Measurements from ENCODE around the gene RGP1. TPM values are rescaled to one million over a fixed set of nuclear protein-coding genes. Genes with fewer than 3 reads are reported as not detected.

Gene RGP1
- total RNA-seq, 1 donor from 2014 or later: 24.8 TPM

GRCh38 chr9:35703906-35704672 lies 45.0 kb upstream of the RGP1 start:
- intact Hi-C loops (cut with DNase I): loop anchor here (2.0 kb wide), 1 partner anchor 21 kb away; no protein-coding TSS in a partner anchor
- no peak for DNase-seq (ENCODE audit: low spot score in 2 of 2)
- Histone ChIP-seq H3K27ac (peak overlapping the region in 1 of 2 donors; percentile 93), H3K36me3 (peaks cover 100% of the 10 kb centered on the region in 2 donors), H3K9me3 (no peaks in the 10 kb centered on the region), H3K4me3 (no peak overlapping the region), H3K27me3 (no peaks in the 10 kb centered on the region), H3K4me1 (no peaks in the 10 kb centered on the region)
- no peak for TF ChIP-seq CTCF (IDR thresholded peaks at IDR 0.05)

- intact Hi-C loops (cut with DNase I): no loop called here
- Histone ChIP-seq H3K27me3 (no peaks in the 10 kb centered on the region), H3K36me3 (peaks cover 98% of the 10 kb centered on the region in 2 donors), H3K27ac (peak overlapping the region; percentile 61), H3K9me3 (no peaks in the 10 kb centered on the region), H3K4me3 (no peak overlapping the region), H3K4me1 (no peaks in the 10 kb centered on the region)
- DNase-seq (ENCODE audit: low spot score in 2 of 2): no peak
- no peak for TF ChIP-seq CTCF (IDR thresholded peaks at IDR 0.05)
Observed at GRCh38 chr9:35705372-35705771, 43.7 kb upstream of the RGP1 start.

GRCh38 chr9:35705836-35706430 lies 43.2 kb upstream of the RGP1 start:
- intact Hi-C loops (cut with DNase I): no loop called here
- DNase-seq (ENCODE audit: low spot score in 2 of 2): no peak
- H3K9me3 ChIP-seq: no peaks in the 10 kb centered on the region
- H3K27me3 ChIP-seq: no peaks in the 10 kb centered on the region
- peak overlapping the region; percentile 61 for H3K27ac ChIP-seq
- TF ChIP-seq CTCF (IDR thresholded peaks at IDR 0.05): no peak
- no peaks in the 10 kb centered on the region for H3K4me1 ChIP-seq
- no peak overlapping the region for H3K4me3 ChIP-seq
- peaks cover 98% of the 10 kb centered on the region in 2 donors for H3K36me3 ChIP-seq

- H3K27ac ChIP-seq: peak overlapping the region; percentile 61
- H3K36me3 ChIP-seq: peaks cover 98% of the 10 kb centered on the region in 2 donors
- no peak for TF ChIP-seq CTCF (IDR thresholded peaks at IDR 0.05)
- no peak for DNase-seq (ENCODE audit: low spot score in 2 of 2)
- H3K4me3 ChIP-seq: no peak overlapping the region
- intact Hi-C loops (cut with DNase I): no loop called here
- no peaks in the 10 kb centered on the region for H3K27me3 ChIP-seq
- no peaks in the 10 kb centered on the region for H3K4me1 ChIP-seq
- H3K9me3 ChIP-seq: no peaks in the 10 kb centered on the region
Observed at GRCh38 chr9:35706951-35707350, 42.1 kb upstream of the RGP1 start.

- DNase-seq (ENCODE audit: low spot score in 2 of 2): no peak
- Histone ChIP-seq H3K27ac (peak overlapping the region in 1 of 2 donors; percentile 61), H3K27me3 (no peaks in the 10 kb centered on the region), H3K9me3 (no peaks in the 10 kb centered on the region), H3K4me3 (no peak overlapping the region), H3K36me3 (peaks cover 98% of the 10 kb centered on the region in 2 donors), H3K4me1 (no peaks in the 10 kb centered on the region)
- intact Hi-C loops (cut with DNase I): no loop called here
- TF ChIP-seq CTCF (IDR thresholded peaks at IDR 0.05): no peak
Observed at GRCh38 chr9:35708146-35708545, 40.9 kb upstream of the RGP1 start.
